Natural killer cell (primary cell): Measurements from ENCODE around the gene ZNF69. TPM values are rescaled to one million over a fixed set of nuclear protein-coding genes. Genes with fewer than 3 reads are reported as not detected.
"Not testable (repeated sequence)": the region's sequence is repeated elsewhere in the genome, so short reads cannot be mapped to it uniquely, and the experiment has no call there.

ENCODE experiments used
- ATAC-seq, 3 donors: fragments of 150-1000 bp in 2 of 3; fragments of 200-7000 bp in 1 of 3; cut with Tn5 transposase; 1 replicate in 1 of 3; 2 replicates in 2 of 3; pipeline ENCODE4 v1.10.0; 2021; ENCODE audit warnings: mild to moderate bottlenecking in 2 of 3, moderate library complexity in 2 of 3
- DNase-seq, 2 donors: peaks; one replicate each; pipeline versions ENCODE4 v3.0.0 to v3.0.0-alpha.2; 2013 to 2021; ENCODE audit warnings: mixed read lengths in 1 of 2
- H3K27ac ChIP-seq: one replicate; pipeline ENCODE4 v1.5.1; 2013; ENCODE audit warnings: mild to moderate bottlenecking, low read length
- H3K27me3 ChIP-seq: one replicate; pipeline ENCODE4 v1.6.1; 2013; ENCODE audit warnings: low read length; ENCODE audit not compliant: control insufficient read depth, insufficient read depth
- H3K36me3 ChIP-seq: one replicate; pipeline ENCODE4 v1.6.1; 2013; ENCODE audit warnings: low read length; ENCODE audit not compliant: control insufficient read depth, insufficient read depth
- H3K4me1 ChIP-seq: one replicate; pipeline ENCODE4 v1.6.1; 2013; ENCODE audit warnings: low read length; ENCODE audit not compliant: control insufficient read depth, insufficient read depth
- H3K4me3 ChIP-seq: one replicate; pipeline ENCODE4 v1.5.1; 2013; ENCODE audit warnings: low read length
- H3K9me3 ChIP-seq: one replicate; pipeline ENCODE4 v1.6.1; 2013; ENCODE audit warnings: low read length; ENCODE audit not compliant: control insufficient read depth, insufficient read depth
- H3K27ac Mint-ChIP-seq, 2 donors: one replicate each; pipeline ENCODE4 v1.8.0; 2022; ENCODE audit warnings: mild to moderate bottlenecking in 2 of 2, mixed read lengths in 2 of 2, moderate library complexity in 1 of 2
- H3K27me3 Mint-ChIP-seq, 2 donors: one replicate each; pipeline ENCODE4 v1.8.0; 2022; ENCODE audit warnings: low read depth in 2 of 2, mixed read lengths in 2 of 2
- H3K36me3 Mint-ChIP-seq: one replicate; pipeline ENCODE4 v1.8.0; 2022; ENCODE audit warnings: mixed read lengths
- H3K4me1 Mint-ChIP-seq, 2 donors: one replicate each; pipeline ENCODE4 v1.8.0; 2022; ENCODE audit warnings: mixed read lengths in 2 of 2
- H3K4me3 Mint-ChIP-seq: one replicate; pipeline ENCODE4 v1.8.0; 2022; ENCODE audit warnings: mild to moderate bottlenecking, moderate library complexity, mixed read lengths
- H3K9me3 Mint-ChIP-seq, 2 donors: one replicate each; pipeline ENCODE4 v1.8.0; 2022; ENCODE audit warnings: mixed read lengths in 2 of 2
- WGBS: methylation state at CpG from one replicate; pipeline ENCODE4 v1.1.7; 2013; ENCODE audit warnings: missing lambda C conversion rate; ENCODE audit not compliant: insufficient coverage; 5-methylcytosine and 5-hydroxymethylcytosine counted together
- intact Hi-C: fragments of 100-400 bp; cut with micrococcal nuclease; formaldehyde crosslinking; loops from one replicate; pipeline ENCODE4 v1.14.2; 2022
- total RNA-seq, 4 donors: library from RNA; stranded (reverse); fragments of 120-200 nt in 1 of 4; gene quantifications; one replicate each; pipeline versions ENCODE4 v1.2.3 to v1.2.4, GENCODE V29; 2013 to 2022
- TF ChIP-seq, protein P1 (sequence below): fragments of 200-600 bp; IDR thresholded peaks from one replicate; pipeline ENCODE4 v1.8.0; 2022; ENCODE audit warnings: antibody characterized with exemption

Gene ZNF69
- total RNA-seq, 3 donors from 2014 or later (not counting 1 experiment from before 2014, with no cell fraction given): 4.1 to 6.5 (median 4.8) TPM

DNA sequence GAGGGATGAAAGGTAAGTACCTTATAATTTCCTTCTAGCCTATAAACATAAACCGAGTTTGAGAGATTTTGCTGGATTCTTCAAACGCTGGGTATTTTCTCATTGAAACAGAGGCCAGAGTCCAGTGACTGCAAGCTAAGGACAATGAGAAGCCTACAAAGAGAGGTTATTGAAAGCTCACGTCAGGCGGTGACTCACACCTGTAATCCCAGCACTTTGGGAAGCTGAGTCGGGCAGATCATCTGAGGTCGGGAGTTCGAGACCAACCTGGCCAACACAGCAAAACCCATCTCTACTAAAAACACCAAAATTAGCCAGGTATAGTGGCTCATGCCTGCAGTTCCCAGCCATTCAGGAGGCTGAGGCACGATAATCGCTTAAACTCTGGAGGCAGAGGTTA is 15.0 kb upstream of the ZNF69 start:
- Mint-ChIP-seq H3K4me1 (no peaks in the 10 kb centered on the region), H3K36me3 (peaks cover 16% of the 10 kb centered on the region), H3K27me3 (peaks cover 0 to 3% of the 10 kb centered on the region in 2 donors), H3K9me3 (peaks cover 4 to 12% of the 10 kb centered on the region in 2 donors), H3K27ac (no peak overlapping the region), H3K4me3 (no peak overlapping the region)
- H3K4me1 ChIP-seq: no peaks in the 10 kb centered on the region
- H3K36me3 ChIP-seq: peaks cover 9% of the 10 kb centered on the region
- intact Hi-C loops: no loop called here
- no peak overlapping the region for H3K27ac ChIP-seq
- no peak for DNase-seq
- WGBS: 96% methylated on average over 9 of the region's 9 CpGs
- no peak for ATAC-seq
- TF ChIP-seq, protein P1, sequence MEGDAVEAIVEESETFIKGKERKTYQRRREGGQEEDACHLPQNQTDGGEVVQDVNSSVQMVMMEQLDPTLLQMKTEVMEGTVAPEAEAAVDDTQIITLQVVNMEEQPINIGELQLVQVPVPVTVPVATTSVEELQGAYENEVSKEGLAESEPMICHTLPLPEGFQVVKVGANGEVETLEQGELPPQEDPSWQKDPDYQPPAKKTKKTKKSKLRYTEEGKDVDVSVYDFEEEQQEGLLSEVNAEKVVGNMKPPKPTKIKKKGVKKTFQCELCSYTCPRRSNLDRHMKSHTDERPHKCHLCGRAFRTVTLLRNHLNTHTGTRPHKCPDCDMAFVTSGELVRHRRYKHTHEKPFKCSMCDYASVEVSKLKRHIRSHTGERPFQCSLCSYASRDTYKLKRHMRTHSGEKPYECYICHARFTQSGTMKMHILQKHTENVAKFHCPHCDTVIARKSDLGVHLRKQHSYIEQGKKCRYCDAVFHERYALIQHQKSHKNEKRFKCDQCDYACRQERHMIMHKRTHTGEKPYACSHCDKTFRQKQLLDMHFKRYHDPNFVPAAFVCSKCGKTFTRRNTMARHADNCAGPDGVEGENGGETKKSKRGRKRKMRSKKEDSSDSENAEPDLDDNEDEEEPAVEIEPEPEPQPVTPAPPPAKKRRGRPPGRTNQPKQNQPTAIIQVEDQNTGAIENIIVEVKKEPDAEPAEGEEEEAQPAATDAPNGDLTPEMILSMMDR: no peak
- H3K4me3 ChIP-seq: no peak overlapping the region
- no peaks in the 10 kb centered on the region for H3K27me3 ChIP-seq
- H3K9me3 ChIP-seq: peaks cover 40% of the 10 kb centered on the region

DNA sequence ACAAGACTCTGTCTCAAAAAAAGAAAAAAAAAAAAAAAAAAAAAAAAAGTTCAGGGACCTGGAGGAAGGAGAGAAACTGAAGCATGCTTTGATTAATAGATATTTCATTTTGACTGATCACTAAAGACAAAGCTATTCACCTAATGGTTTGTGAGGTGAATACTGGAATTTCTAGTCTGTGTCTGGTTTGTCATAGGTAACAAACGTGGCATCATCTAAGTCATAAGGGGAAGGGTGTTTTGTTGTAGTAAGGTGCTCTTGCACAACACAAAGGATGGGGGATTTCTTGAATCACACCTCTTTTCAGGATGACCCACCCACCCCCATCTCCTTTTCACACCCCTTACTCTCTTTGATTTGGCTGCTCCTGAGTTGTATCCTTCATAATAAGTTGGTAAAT is 13.8 kb upstream of the ZNF69 start:
- Histone ChIP-seq H3K4me3 (no peak overlapping the region), H3K9me3 (peaks cover 33% of the 10 kb centered on the region), H3K36me3 (no peaks in the 10 kb centered on the region), H3K27ac (no peak overlapping the region), H3K4me1 (no peaks in the 10 kb centered on the region), H3K27me3 (no peaks in the 10 kb centered on the region)
- TF ChIP-seq, protein P1: no peak
- peaks cover 0 to 3% of the 10 kb centered on the region in 2 donors for H3K27me3 Mint-ChIP-seq
- DNase-seq (no peak), ATAC-seq (no peak)
- no peaks in the 10 kb centered on the region for H3K4me1 Mint-ChIP-seq
- peaks cover 4% of the 10 kb centered on the region for H3K36me3 Mint-ChIP-seq
- H3K4me3 Mint-ChIP-seq: no peak overlapping the region
- peaks cover 4 to 7% of the 10 kb centered on the region in 2 donors for H3K9me3 Mint-ChIP-seq
- intact Hi-C loops: no loop called here
- H3K27ac Mint-ChIP-seq: no peak overlapping the region
- WGBS: 83% methylated on average over 1 of the region's 1 CpG

DNA sequence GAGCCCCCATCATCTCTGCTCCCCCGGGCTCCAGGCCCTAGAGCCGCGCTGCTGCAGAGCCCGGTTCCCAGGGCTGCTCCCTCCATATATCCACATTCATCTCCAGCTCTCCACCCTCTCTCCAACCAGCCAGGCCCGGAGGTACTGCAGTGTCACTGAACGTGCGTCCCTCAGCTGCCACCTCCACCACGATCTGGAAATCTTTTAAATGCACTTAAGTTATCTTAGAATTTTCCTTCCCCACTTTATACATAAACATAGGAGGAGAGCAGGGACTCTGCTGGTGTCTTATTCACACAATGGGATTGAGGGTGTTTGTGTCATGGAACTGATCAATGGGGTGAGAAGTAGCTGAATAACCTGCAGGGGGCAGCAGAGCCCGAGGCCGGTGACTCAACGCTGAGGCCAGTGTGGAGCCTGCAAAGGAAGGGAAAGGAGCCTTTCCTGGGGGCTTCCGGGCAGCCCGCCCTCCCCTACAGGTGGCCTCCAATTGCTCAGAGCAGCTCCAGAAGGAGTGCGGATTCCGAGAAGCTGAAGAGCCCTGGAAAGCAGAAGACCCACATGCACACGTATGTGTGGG is 7.8 kb upstream of the ZNF69 start:
- DNase-seq (peak; percentile 44 to 58), ATAC-seq (peak in 2 of 3 donors; percentile 59 to 60)
- not testable (repeated sequence) for H3K36me3 Mint-ChIP-seq, H3K27me3 ChIP-seq, H3K9me3 Mint-ChIP-seq, H3K27me3 Mint-ChIP-seq, H3K27ac Mint-ChIP-seq, H3K27ac ChIP-seq, H3K4me1 ChIP-seq, H3K4me3 Mint-ChIP-seq, H3K4me3 ChIP-seq, H3K4me1 Mint-ChIP-seq, H3K9me3 ChIP-seq, H3K36me3 ChIP-seq
- TF ChIP-seq, protein P1: peak; percentile 44
- WGBS: 85% methylated on average over 16 of the region's 16 CpGs
- intact Hi-C loops: loop anchor here (2.0 kb wide), 3 partner anchors 45 to 109 kb away; partner anchors contain the start of gene ZNF700

DNA sequence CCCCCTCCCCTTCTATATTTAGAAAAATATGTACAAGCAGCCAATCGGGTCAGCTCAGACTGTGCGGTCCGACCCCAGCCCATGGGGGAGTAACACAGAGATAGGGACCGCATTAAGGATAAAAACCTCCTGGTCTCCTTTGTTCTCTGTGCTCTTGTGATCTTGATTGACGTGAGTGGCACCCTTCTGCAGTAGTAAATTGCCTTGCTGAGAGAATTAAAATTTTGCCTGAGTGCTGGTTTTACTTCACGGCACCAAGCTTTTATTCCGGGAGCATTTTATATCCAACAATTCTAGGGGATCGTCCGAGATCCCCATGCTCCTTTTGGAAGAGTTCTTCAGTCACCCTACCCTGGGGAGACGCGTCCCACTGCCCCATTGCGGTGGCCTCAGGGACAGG is 7.0 kb upstream of the ZNF69 start:
- Histone ChIP-seq H3K4me1 (peaks cover 3% of the 10 kb centered on the region), H3K9me3 (no peaks in the 10 kb centered on the region), H3K4me3 (no peak overlapping the region), H3K27ac (no peak overlapping the region), H3K27me3 (no peaks in the 10 kb centered on the region), H3K36me3 (no peaks in the 10 kb centered on the region)
- TF ChIP-seq, protein P1: no peak
- Mint-ChIP-seq H3K36me3 (no peaks in the 10 kb centered on the region), H3K27ac (no peak overlapping the region), H3K4me3 (no peak overlapping the region), H3K4me1 (peaks cover 5 to 8% of the 10 kb centered on the region in 2 donors), H3K9me3 (no peaks in the 10 kb centered on the region), H3K27me3 (peaks cover 0 to 8% of the 10 kb centered on the region in 2 donors)
- ATAC-seq (no peak), DNase-seq (no peak)
- intact Hi-C loops: loop anchor here (2.0 kb wide), 3 partner anchors 44 to 108 kb away; partner anchors contain the start of gene ZNF700
- 92% methylated on average over 12 of the region's 12 CpGs for WGBS
